ENCODE measurements around the gene CAND2.

Gene CAND2

DNA sequence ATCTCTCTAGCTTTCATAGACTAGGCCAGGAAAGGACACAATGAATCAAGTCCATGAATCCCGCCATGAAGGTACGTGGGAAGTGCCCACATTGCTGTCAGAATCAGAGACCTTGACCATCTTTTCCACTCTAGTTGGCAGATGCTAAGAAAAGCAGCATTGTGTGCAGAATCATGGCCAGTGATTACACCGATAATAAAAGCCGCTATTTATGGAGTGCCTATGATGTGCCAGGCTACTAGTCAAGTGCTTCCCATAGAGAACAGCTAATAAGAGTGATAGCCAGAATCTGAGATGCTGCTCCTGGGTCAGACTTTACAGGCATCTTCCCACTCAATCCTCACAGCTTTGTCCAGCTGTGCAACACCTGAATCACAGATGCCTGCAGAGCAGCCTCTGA, 58.1 kb downstream of the CAND2 start:
- ChIA-PET POLR2A (no interaction called here), CTCF (interaction anchor here (1.2 to 3.2 kb wide), 4 partner anchors 13 to 129 kb away, joined by 3 to 17 read pairs (median 8); partner anchors contain the start of gene RPL32)
- no peak for DNase-seq (ENCODE audit: extremely low spot score)
- TF ChIP-seq, protein P1, sequence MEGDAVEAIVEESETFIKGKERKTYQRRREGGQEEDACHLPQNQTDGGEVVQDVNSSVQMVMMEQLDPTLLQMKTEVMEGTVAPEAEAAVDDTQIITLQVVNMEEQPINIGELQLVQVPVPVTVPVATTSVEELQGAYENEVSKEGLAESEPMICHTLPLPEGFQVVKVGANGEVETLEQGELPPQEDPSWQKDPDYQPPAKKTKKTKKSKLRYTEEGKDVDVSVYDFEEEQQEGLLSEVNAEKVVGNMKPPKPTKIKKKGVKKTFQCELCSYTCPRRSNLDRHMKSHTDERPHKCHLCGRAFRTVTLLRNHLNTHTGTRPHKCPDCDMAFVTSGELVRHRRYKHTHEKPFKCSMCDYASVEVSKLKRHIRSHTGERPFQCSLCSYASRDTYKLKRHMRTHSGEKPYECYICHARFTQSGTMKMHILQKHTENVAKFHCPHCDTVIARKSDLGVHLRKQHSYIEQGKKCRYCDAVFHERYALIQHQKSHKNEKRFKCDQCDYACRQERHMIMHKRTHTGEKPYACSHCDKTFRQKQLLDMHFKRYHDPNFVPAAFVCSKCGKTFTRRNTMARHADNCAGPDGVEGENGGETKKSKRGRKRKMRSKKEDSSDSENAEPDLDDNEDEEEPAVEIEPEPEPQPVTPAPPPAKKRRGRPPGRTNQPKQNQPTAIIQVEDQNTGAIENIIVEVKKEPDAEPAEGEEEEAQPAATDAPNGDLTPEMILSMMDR (IDR thresholded peaks at IDR 0.05; ENCODE audit: control extremely low read depth, extremely low read depth, low read depth, missing control alignments) = no peak

DNA sequence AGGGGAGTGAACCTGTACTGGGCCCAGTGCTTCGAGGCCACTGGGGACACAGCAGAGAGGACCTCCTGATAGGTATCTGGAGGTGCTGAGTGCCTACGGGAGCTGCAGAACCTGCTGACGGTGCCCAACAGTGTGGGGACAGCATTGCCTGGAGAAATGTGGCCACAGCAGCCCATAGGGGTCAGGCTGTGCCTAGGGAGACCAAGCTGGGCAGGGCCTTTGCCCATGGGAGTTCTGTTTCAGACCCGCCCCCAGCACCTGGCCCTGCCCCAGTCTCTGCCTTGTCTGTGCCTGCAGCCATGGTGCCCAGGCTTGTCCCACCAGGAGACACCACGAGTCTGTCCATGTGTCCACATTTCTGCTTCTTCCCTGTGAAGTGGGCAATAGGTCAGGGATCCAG, 60.1 kb downstream of the CAND2 start:
- DNase-seq (ENCODE audit: extremely low spot score) = no peak
- ChIA-PET POLR2A (no interaction called here), CTCF (interaction anchor here (2.8 to 3.2 kb wide), 2 partner anchors 10 to 15 kb away, joined by 12 to 17 read pairs; partner anchors contain the start of gene RPL32)
- TF ChIP-seq, protein P1 (IDR thresholded peaks at IDR 0.05; ENCODE audit: control extremely low read depth, extremely low read depth, low read depth, missing control alignments) = no peak

DNA sequence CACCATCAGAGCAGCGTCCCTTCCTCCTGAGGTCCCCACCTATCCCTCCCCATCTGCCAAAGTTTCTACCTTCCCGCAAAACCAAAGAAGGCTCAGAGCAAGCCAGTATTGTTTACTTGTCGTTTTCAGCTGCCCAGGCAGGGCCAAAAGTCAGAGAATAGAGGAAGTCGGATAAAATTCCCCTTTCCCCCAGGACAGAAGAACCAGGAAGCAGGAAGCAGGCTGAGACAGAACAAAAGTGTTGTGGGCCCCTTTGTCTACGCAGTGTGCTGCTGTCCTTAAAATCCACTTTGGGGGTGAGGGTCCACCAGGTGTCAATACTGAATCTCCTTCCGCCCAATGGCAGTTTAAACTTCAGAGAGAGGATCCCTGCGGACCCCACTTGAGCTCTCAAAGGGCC, 63.4 kb downstream of the CAND2 start:
- no peak for DNase-seq (ENCODE audit: extremely low spot score)
- CTCF ChIA-PET = interaction anchor here (1.4 to 4.0 kb wide), 2 partner anchors 14 to 18 kb away, joined by 3 to 19 read pairs; partner anchors contain the start of gene RPL32
- POLR2A ChIA-PET = no interaction called here
- TF ChIP-seq, protein P1 (IDR thresholded peaks at IDR 0.05; ENCODE audit: control extremely low read depth, extremely low read depth, low read depth, missing control alignments) = no peak

DNA sequence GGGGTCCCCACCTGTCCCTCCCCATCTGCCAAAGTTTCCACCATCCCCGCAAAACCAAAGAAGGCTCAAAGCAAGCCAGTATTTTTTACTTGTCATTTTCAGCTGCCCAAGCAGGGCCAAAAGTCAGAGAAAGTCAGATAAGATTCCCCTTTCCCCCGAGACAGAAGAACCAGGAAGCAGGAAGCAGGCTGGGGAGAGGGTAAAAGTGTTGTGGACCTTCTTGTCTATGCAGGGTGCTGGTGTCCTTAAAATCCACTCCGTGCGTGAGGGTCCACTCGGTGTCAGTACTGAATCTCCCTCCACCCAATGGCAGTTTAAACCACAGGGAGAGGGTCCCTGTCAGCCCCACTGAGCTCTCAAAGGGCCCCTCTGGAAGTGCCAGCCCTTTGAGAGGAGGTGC, 65.1 kb downstream of the CAND2 start:
- ChIA-PET CTCF (interaction anchor here (1.6 to 4.0 kb wide), 3 partner anchors 10 to 30 kb away, joined by 5 to 19 read pairs (median 14); partner anchors contain the start of gene RPL32), POLR2A (no interaction called here)
- no peak for DNase-seq (ENCODE audit: extremely low spot score)
- TF ChIP-seq, protein P1 (IDR thresholded peaks at IDR 0.05; ENCODE audit: control extremely low read depth, extremely low read depth, low read depth, missing control alignments) = no peak

DNA sequence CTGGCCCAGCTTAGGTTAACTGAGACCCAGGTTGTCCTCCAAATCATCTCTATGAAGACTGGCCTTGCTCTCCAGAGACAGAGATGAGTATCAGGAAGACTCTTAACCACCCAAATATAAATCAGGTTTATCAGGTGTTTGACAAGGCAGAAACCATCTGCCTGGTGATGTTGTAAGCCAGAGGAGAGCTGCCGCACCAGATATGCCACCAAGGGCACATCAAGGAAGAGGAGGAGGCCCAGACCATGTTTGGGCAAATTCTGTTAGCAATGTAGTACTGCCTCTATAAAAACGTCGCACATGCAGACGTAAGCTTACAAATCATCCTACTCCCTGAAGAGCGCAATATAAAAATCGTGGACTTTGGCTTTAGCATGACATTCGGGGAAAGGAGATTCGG, 65.9 kb downstream of the CAND2 start:
- TF ChIP-seq, protein P1 (IDR thresholded peaks at IDR 0.05; ENCODE audit: control extremely low read depth, extremely low read depth, low read depth, missing control alignments) = no peak

DNA sequence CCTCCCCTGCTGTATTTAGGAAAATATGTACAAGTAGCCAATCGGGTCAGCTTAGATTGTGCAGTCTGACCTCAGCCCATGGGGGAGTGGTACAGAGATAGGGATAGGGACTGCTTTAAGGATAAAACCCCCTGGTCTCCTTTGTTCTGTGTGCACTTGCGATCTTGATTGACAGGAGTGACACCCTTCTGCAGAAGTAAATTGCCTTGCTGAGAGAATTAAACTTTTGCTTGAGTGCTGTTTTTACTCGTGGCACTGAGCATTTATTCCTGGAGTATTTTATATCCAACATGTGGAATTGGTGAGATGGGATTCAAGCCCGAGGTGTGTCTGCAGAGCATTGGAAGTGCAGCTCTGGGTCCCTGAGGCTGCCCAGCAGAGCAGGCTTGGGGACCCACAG, 68.8 kb downstream of the CAND2 start:
- CTCF ChIA-PET = interaction anchor here (1.4 kb wide), 1 partner anchor 26 kb away, joined by 3 read pairs; no protein-coding TSS in a partner anchor
- POLR2A ChIA-PET = no interaction called here
- TF ChIP-seq, protein P1 (IDR thresholded peaks at IDR 0.05; ENCODE audit: control extremely low read depth, extremely low read depth, low read depth, missing control alignments) = no peak
- no peak for DNase-seq (ENCODE audit: extremely low spot score)

More for the DNA sequence above, 65.9 kb downstream of the CAND2 start:
- ChIA-PET CTCF (interaction anchor here (0.7 to 4.0 kb wide), 5 partner anchors 11 to 52 kb away, joined by 3 to 19 read pairs (median 5); partner anchors contain the start of gene RPL32), POLR2A (no interaction called here)
- DNase-seq (ENCODE audit: extremely low spot score) = no peak
